ENCODE measurements around the gene CADM1.

The CADM1 gene

GRCh38 chr11:115398333-115399080, 105.7 kb downstream of the CADM1 start:
- no peak for DNase-seq (ENCODE audit: low read depth in 2 of 2)

GRCh38 chr11:115396533-115396932, 107.7 kb downstream of the CADM1 start:
- DNase-seq (ENCODE audit: low read depth in 2 of 2) = no peak

GRCh38 chr11:115393950-115394349, 110.3 kb downstream of the CADM1 start:
- DNase-seq (ENCODE audit: low read depth in 2 of 2) = no peak

- DNase-seq (ENCODE audit: low read depth in 2 of 2) = no peak
Observed at GRCh38 chr11:115391598-115391997, 112.6 kb downstream of the CADM1 start.

- no peak for DNase-seq (ENCODE audit: low read depth in 2 of 2)
Observed at GRCh38 chr11:115391160-115391559, 113.1 kb downstream of the CADM1 start.

GRCh38 chr11:115390441-115390840, 113.8 kb downstream of the CADM1 start:
- DNase-seq (ENCODE audit: low read depth in 2 of 2) = no peak

- no peak for DNase-seq (ENCODE audit: low read depth in 2 of 2)
Observed at GRCh38 chr11:115389790-115390189, 114.4 kb downstream of the CADM1 start.

GRCh38 chr11:115385226-115385625, 119.0 kb downstream of the CADM1 start:
- no peak for DNase-seq (ENCODE audit: low read depth in 2 of 2)

GRCh38 chr11:115384236-115384635, 120.0 kb downstream of the CADM1 start:
- no peak for DNase-seq (ENCODE audit: low read depth in 2 of 2)

GRCh38 chr11:115383431-115383830, 120.8 kb downstream of the CADM1 start:
- no peak for DNase-seq (ENCODE audit: low read depth in 2 of 2)

GRCh38 chr11:115379528-115379927, 124.7 kb downstream of the CADM1 start:
- no peak for DNase-seq (ENCODE audit: low read depth in 2 of 2)

GRCh38 chr11:115378557-115378956, 125.7 kb downstream of the CADM1 start:
- no peak for DNase-seq (ENCODE audit: low read depth in 2 of 2)

- DNase-seq (ENCODE audit: low read depth in 2 of 2) = no peak
Observed at GRCh38 chr11:115377882-115378296, 126.3 kb downstream of the CADM1 start.

GRCh38 chr11:115368616-115369015, 135.6 kb downstream of the CADM1 start:
- DNase-seq (ENCODE audit: low read depth in 2 of 2) = no peak

GRCh38 chr11:115366826-115367225, 137.4 kb downstream of the CADM1 start:
- no peak for DNase-seq (ENCODE audit: low read depth in 2 of 2)

GRCh38 chr11:115365907-115366306, 138.3 kb downstream of the CADM1 start:
- no peak for DNase-seq (ENCODE audit: low read depth in 2 of 2)

GRCh38 chr11:115364896-115365295, 139.3 kb downstream of the CADM1 start:
- no peak for DNase-seq (ENCODE audit: low read depth in 2 of 2)

GRCh38 chr11:115363921-115364320, 140.3 kb downstream of the CADM1 start:
- DNase-seq (ENCODE audit: low read depth in 2 of 2) = no peak

- DNase-seq (ENCODE audit: low read depth in 2 of 2) = no peak
Observed at GRCh38 chr11:115363426-115363825, 140.8 kb downstream of the CADM1 start.

- DNase-seq (ENCODE audit: low read depth in 2 of 2) = no peak
Observed at GRCh38 chr11:115362997-115363396, 141.2 kb downstream of the CADM1 start.

- no peak for DNase-seq (ENCODE audit: low read depth in 2 of 2)
Observed at GRCh38 chr11:115361025-115361424, 143.2 kb downstream of the CADM1 start.

- DNase-seq (ENCODE audit: low read depth in 2 of 2) = no peak
Observed at GRCh38 chr11:115360186-115360824, 143.9 kb downstream of the CADM1 start.

GRCh38 chr11:115357066-115357465, 147.1 kb downstream of the CADM1 start:
- no peak for DNase-seq (ENCODE audit: low read depth in 2 of 2)

Data from stimulated activated CD4-positive, alpha-beta T cell treated with anti-CD3 and anti-CD28 coated beads, Interleukin-4, amount 100 ng/mL, for 48 hours (primary cell).